Measurements from ENCODE around the gene NLGN3. TPM values are rescaled to one million over a fixed set of nuclear protein-coding genes. Genes with fewer than 3 reads are reported as not detected.

Gene NLGN3
- total RNA-seq, 1 donor, result 1.3 TPM

DNA sequence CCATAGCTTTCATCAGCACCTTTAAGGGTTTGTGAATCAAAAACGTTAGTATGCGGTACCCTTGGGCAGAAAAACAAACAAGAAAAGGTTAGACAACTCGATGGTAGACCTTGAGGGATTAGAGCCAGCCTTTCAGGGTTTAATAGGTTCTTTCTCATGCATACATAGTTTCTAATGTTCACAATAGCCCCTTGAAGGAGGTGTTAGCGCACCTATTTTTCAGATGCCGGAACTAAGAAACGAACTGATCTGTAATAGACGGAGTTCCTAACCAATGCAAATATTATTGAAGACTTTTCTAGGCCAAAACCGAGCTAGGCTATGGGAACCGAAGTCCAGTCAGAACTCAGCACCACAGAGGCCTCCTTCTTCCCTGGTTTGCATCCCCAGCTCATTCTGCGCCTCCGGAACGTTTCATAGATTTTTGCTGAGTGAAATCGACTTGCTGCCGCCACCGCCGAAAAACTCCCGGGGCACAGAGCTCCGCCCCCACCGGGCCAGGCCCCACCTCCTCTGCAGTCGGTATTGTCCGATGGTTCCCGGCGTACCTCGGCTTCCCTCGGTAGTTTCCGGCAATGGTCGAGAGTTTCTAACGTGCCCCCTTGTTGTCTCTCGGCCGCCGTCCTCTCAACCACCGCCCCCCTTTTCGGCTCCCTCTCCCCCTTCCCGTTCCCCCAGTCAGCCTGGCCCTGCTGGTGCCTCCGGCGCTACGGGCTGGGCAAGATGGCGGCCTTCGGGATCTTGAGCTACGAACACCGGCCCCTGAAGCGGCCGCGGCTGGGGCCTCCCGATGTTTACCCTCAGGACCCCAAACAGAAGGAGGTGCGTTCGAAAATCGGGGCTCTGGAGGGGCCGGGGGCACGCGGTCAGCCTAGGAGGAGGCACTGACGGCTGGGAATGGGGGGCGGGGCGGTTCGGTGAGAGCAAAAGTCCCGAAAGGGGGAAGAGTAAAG is 26.3 kb upstream of the NLGN3 start, which contains the start of gene MED12:
Gene MED12, plus strand, starts transcription at position 565 of the 953 bp plus-strand sequence. Its CDS starts 159 bp downstream, at position 724.
- peak in 2 of 3 donors; percentile 86 to 89 for DNase-seq (ENCODE audit: low read depth in 2 of 3, low spot score in 2 of 3)

DNA sequence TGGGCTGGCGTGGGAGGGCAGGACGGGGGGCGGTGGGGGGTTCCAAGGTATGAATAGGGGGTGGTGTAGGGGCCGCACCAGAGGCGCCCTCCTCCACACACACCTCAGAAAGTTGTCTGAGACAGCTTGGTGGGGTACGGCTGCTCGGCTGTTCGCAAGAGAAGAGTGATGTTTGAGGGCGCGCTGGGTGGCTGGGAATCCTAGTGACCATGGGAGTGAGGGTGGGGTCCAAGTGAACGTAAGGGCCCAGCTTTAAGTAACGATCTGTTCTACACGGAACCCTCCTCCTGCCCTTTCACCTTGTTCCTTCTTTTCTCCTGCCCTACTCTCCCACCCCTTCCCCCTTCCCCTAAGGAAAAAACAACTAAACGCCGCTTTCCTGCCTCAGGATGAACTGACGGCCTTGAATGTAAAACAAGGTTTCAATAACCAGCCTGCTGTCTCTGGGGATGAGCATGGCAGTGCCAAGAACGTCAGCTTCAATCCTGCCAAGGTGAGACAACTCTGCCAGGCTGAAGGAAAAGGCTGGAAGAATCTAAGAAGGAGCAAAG is 25.6 kb upstream of the NLGN3 start:
- DNase-seq (ENCODE audit: low read depth in 2 of 3, low spot score in 2 of 3), result no peak

DNA sequence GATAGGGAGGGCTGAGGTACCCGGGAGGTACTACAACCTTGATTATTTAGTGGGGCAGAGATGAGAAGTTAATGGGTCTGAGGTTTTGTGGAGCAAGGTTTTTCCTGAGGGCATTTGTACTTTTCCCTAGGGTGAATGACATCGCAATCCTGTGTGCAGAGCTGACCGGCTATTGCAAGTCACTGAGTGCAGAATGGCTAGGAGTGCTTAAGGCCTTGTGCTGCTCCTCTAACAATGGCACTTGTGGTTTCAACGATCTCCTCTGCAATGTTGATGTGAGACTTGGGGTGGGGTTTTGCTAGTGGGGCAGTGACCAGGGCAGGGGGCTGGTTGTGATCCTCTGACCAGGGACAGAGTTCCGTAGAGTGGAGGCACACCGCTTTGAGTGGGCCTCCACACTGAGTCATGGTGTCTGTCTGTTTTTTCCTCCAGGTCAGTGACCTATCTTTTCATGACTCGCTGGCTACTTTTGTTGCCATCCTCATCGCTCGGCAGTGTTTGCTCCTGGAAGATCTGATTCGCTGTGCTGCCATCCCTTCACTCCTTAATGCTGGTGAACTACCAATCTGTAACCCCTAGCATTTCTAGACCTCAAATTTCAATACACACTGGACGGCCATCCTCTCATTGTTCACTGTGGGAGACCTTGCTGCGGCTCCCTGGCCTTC is 16.3 kb upstream of the NLGN3 start:
- DNase-seq (ENCODE audit: low read depth in 2 of 3, low spot score in 2 of 3), result no peak

DNA sequence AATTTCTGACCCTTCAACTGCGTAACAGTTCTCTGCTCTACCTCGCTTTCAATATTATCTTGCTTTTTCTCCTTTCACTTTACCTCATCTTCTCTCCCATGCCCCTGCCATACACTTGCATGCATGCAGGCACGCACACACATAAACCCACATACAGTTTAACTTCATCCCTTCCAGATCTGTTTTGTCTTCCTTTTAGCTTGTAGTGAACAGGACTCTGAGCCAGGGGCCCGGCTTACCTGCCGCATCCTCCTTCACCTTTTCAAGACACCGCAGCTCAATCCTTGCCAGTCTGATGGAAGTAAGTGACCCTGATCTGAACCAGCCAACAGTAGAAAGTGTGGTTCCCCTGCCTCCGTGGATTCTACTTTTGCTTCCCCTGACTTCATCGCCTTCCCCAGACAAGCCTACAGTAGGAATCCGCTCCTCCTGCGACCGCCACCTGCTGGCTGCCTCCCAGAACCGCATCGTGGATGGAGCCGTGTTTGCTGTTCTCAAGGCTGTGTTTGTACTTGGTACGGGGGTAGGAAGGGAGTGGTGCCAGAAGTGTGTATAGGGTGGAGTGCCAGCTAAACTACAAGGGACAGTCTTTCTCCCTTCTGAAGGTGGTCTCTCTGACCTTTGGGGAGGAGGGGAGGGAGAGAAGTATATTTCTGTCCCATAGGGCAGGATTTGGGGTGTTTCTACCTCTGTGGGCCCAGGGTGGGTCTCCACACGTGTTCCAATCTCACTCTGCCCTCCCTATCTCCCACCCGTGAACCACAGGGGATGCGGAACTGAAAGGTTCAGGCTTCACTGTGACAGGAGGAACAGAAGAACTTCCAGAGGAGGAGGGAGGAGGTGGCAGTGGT is 15.5 kb upstream of the NLGN3 start:
- DNase-seq (ENCODE audit: low read depth in 2 of 3, low spot score in 2 of 3), result peak; percentile 47 to 75 (median 56)

DNA sequence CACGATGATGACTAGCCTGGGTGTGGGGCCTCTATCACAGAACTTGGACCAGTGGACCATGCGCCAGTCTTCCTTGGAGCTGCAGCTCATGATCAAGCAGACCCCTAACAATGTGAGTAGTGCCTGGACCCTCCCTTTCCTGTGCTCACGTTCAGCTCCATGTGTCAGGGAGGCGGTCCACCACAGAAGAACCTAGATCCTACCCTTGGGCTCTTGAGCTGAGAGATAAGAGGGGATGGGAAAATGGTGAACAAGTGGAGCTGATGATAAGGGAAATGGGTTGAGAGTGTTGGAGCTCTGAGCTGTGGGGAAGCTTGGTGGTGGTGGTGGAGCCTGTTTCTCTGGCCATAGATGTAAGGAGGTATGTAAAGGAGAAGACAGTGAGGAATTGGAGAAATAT is 13.1 kb upstream of the NLGN3 start:
- no peak for DNase-seq (ENCODE audit: low read depth in 2 of 3, low spot score in 2 of 3)

DNA sequence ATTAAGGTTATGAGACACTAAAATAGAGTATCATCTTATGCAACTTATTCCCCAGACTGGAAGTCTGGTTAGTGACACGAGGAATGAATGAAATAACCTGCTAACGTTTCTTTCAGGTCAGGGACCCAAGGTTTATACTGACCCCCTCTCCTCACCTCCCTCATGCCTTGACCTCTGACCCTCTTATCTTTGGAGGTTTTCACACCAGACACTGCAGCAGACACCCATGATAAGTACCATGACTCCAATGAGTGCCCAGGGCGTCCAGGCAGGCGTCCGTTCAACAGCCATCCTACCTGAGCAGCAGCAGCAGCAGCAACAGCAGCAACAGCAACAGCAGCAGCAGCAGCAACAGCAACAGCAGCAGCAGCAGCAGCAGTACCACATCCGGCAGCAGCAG is 4.2 kb upstream of the NLGN3 start:
- no peak for DNase-seq (ENCODE audit: low read depth in 2 of 3, low spot score in 2 of 3)

DNA sequence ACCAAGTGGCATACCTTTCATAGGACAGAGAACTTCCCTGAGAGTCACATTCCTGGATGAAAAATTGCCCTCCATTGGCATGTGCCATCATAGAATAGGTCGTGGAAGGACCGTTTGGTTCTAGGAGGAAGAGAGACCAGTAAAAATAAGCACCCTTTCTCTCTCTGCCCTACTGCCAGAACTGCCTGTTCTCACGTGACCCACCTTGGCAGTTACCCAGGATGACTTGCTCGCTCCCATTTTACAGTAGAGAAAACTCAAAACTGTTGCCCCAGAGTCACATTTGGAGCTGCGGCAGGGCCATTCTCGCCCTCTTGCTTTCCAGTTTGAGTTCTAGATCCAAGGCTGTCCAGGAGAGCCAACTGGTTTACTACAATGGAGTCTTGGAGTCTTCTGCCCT is 1.1 kb upstream of the NLGN3 start:
- no peak for DNase-seq (ENCODE audit: low read depth in 2 of 3, low spot score in 2 of 3)

DNA sequence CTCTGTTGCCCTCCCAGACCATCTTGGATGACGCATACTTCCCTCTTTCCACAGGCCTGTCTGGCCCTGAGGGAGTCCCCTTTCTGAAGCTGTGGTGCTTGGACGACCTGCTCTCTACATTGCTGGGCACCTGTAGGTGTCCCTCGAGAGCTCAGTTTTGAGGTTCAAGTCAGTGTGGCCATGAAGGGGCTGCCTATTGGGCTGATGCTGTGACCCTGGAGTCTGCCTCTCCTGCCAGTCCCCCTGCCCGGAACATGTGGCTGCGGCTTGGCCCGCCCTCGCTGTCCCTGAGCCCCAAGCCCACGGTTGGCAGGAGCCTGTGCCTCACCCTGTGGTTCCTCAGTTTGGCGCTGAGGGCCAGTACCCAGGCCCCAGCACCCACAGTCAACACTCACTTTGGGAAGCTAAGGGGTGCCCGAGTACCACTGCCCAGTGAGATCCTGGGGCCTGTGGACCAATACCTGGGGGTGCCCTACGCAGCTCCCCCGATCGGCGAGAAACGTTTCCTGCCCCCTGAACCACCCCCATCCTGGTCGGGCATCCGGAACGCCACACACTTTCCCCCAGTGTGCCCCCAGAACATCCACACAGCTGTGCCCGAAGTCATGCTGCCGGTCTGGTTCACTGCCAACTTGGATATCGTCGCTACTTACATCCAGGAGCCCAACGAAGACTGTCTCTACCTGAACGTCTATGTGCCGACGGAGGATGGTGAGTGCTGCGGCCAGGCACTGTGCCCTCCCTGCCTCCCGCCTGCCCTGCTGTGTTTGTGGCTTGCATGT is 3.0 kb downstream of the NLGN3 start:
- DNase-seq (ENCODE audit: low read depth in 2 of 3, low spot score in 2 of 3), result peak in 1 of 3 donors; percentile 24

DNA sequence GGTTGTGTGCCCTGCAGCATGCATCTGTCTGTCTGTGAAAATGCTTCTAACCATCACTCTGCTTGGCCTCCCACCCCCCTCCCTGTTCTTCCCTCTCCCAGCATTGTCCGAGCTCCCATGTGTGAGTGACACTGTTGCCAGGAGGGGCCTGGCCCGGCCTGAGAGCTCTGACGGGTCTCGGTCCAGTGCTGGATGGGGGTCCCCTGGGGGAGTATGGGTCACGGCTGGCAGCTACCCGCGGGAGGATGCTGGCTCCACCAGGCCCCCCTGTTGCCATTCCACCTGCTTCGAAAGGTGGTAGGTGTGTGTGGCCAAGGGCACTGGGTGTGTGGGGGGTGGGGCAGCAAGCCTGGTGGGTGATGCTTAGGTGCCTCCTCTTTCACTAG is 3.6 kb downstream of the NLGN3 start:
- DNase-seq (ENCODE audit: low read depth in 2 of 3, low spot score in 2 of 3), result no peak

DNA sequence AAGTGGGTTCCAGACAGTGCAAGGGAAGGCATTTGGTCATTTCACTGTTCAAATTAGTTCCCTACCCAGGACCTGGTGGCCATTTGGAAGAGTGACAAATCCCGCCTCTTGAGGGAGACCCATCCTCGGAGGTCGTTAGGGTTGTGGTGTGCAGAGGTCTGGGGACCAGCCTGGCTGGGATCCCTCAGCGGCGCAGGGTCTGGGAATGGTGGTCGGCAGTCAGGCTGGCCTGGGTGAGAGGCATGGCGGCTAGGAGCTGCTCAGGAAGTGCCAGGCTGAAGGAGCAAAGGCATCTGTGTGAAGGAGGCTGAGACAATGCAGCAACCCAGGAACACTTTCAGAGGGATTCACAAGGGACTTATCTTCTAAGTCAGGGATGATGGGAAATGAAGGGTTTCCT is 6.7 kb downstream of the NLGN3 start:
- DNase-seq (ENCODE audit: low read depth in 2 of 3, low spot score in 2 of 3), result no peak

DNA sequence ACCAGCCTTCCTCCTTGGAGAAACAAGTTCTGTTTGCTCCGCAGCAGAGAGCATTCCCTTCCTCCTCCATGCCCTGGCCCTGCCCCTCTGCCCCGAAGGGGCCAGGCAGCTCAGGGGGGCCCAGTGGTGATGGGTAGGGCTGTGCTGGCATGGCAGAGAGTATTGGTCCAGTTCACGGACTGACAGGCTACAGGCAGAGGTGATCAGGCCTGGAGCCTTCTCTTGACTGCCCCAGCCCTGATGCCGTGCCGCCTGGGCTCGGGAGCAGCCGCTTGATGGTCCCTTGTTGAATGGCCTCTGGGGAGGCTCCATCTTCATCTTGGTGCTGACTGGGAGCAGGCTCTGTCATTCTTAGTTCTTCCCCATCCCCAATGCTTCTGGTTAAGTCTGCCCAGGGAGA is 9.6 kb downstream of the NLGN3 start:
- no peak for DNase-seq (ENCODE audit: low read depth in 2 of 3, low spot score in 2 of 3)

DNA sequence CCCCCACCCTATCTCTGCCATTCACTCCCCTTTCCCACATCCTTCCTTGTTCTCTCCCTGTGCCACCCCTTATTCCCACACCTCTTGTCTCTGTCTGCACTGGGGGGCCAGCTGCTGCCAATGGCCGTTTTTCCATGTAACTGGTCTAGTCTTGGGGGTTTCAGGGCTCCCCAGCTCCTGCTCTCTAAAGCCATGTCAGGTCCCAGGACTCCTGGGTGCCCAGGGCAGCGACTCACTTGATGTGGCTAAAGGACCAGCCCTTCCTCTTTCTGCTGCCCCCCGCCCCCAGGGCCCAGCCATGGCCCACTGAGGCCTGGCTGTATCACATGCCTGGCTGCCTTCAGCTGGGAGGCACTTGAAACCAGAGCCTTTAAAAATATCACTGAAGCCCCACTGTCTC is 10.0 kb downstream of the NLGN3 start:
- no peak for DNase-seq (ENCODE audit: low read depth in 2 of 3, low spot score in 2 of 3)

DNA sequence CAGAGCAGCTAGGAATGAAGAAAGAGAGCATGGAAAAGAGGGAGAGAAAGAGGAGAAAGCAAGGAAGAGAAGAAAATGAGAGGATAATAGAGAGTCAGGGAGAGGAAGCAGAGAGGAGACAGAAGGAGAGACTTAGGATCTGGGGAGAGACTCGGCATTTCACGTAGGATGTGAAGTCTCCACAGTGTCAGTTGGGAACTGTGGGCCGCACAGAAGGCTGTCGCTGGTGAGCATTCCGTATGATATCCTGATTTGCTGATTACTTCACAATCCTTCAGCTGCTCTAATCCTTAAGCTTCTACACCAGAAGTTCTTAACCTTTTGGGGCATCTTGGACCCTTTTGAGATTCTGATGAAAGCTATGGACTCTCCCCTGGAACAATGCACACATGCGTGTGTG is 14.0 kb downstream of the NLGN3 start:
- DNase-seq (ENCODE audit: low read depth in 2 of 3, low spot score in 2 of 3), result no peak

DNA sequence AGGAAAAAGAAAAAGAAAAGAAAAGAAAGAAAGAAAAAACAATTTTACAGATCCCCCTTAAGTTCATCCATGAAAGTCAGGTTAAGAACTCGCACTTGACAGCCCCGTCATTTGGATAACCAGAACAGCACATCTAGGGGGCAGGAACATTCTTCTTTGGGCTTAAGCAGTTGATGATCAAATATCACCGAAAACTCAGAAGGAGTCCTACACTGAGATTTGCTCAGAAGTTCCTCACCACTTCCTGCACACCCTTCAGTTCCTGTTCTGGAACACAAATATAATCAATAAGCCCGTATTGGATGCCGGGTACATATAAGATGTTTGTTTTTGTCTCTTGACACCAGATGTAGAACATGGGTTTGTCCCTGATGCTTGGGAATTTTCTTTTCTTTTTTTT is 14.7 kb downstream of the NLGN3 start:
- no peak for DNase-seq (ENCODE audit: low read depth in 2 of 3, low spot score in 2 of 3)

DNA sequence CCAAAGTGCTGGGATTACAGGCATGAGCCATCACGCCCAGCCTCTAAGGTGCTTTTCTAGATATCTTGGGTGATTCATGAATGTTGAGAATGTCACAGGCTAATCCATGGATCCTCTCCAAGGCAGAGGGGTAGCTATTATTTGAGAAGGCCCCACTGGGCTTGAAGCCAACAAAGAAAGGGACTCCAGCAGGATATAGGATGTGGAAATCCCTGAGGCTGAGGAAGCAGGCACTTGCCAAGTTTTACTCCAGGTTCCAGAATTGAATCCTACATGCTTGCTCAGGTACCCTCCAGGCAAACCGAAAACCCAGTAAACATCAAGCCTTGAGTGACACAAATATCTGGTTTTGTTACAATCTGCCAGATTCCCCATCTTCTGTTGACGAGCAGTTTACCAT is 15.8 kb downstream of the NLGN3 start:
- no peak for DNase-seq (ENCODE audit: low read depth in 2 of 3, low spot score in 2 of 3)

DNA sequence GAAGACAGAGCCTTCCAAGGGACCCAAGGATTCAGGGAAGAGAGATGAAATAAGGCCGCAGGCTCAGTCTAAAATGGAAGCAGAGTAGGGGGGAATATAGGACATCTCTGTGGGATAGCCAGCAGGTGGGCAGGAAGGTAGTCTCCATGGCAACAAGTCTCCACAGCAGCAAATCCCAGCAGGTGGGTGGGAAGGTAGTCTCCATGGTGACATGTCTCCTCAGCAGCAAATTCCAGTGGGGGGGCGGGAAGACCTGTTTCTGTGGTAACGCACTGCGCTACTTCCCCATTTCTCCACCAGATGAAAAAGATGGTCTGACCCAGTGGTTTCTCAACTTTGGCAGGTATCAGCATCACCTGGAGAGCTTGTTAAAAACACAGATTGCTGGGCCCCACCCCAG is 18.3 kb downstream of the NLGN3 start:
- DNase-seq (ENCODE audit: low read depth in 2 of 3, low spot score in 2 of 3), result no peak

DNA sequence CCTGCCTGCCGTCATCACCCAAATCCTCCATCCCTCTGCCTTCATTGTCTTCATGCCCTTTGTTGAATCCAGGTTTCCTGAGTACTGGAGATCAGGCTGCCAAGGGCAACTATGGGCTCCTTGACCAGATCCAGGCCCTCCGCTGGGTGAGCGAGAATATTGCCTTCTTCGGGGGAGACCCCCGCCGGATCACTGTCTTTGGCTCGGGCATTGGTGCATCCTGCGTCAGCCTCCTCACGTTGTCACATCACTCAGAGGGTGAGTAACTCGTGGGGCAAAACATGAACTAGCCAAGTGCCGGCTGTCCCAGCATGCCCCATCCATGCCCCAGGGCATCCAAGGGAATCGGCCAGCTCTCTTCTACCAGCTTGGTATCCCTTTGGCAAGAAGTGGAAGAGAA is 19.4 kb downstream of the NLGN3 start:
- no peak for DNase-seq (ENCODE audit: low read depth in 2 of 3, low spot score in 2 of 3)

DNA sequence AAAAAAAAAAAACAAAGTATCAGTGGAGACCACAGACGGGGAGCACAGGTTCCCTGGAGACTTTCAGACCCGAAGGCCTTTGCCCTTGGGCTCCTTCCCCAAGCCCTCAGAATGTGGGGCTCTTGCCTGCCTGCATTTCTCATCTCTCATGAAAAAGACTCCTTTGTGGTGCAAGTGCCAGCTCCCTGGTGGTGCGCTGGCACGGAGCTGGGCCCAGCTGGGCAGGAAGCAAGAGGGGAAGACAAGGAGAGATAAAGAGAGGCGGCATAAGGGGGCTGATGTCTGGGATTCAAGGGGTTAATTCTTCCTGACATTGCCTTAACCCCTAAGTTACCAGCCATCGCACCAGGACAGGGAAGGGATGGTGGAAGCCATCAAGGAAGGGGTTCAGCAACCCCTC is 21.8 kb downstream of the NLGN3 start:
- DNase-seq (ENCODE audit: low read depth in 2 of 3, low spot score in 2 of 3), result no peak

DNA sequence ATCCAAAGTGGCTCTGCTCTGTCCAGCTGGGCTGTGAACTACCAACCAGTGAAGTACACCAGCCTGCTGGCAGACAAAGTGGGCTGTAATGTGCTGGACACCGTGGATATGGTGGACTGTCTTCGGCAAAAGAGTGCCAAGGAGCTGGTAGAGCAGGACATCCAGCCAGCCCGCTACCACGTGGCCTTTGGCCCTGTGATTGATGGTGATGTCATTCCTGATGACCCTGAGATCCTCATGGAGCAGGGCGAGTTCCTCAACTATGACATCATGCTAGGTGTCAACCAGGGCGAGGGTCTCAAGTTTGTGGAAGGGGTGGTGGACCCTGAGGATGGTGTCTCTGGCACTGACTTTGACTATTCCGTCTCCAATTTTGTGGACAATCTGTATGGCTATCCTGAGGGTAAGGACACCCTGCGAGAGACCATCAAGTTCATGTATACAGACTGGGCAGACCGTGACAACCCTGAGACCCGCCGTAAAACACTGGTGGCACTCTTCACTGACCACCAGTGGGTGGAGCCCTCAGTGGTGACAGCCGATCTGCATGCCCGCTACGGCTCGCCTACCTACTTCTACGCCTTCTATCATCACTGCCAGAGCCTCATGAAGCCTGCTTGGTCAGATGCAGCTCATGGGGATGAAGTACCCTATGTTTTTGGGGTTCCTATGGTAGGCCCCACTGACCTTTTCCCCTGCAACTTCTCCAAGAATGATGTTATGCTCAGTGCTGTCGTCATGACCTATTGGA is 22.6 kb downstream of the NLGN3 start:
- no peak for DNase-seq (ENCODE audit: low read depth in 2 of 3, low spot score in 2 of 3)
